Measurements from ENCODE around the gene BAG5.

Gene BAG5

DNA sequence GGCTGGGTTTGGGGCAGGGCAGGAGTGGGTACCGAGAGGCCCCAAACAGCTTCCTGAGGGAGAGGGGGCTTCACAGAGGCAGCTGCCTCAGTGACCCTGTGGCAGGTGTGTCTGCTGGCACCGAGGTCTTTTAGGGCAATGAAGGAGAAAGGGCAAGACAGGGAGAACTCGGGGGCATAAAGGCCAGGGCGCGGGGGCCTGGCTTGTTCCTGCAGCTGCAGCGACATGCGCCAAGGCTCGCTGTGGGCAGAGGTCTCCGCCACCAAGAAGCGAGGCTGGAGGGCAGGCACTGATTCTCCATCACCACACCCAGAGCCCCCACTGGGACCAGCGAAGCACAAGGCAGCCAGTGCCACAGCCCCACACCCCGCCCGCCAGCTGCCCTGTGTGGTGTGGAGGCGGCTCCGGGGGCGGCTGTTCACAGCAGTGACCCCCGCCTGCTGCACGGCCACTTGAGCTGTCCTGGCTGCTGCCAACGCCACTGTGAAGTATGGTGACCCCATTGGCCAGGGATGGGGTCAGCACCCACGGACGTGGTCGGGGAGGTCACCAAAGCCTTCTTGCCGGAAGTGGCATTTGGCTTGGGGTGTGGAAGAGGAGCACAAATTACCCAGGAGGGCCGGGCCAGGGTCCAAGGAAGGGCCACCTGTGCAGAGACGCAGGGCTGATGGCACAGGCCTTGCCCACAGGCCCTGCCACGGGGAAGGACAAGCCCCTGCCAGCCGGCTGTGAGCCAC, 16.4 kb downstream of the BAG5 start:
- DNase-seq, result no peak

DNA sequence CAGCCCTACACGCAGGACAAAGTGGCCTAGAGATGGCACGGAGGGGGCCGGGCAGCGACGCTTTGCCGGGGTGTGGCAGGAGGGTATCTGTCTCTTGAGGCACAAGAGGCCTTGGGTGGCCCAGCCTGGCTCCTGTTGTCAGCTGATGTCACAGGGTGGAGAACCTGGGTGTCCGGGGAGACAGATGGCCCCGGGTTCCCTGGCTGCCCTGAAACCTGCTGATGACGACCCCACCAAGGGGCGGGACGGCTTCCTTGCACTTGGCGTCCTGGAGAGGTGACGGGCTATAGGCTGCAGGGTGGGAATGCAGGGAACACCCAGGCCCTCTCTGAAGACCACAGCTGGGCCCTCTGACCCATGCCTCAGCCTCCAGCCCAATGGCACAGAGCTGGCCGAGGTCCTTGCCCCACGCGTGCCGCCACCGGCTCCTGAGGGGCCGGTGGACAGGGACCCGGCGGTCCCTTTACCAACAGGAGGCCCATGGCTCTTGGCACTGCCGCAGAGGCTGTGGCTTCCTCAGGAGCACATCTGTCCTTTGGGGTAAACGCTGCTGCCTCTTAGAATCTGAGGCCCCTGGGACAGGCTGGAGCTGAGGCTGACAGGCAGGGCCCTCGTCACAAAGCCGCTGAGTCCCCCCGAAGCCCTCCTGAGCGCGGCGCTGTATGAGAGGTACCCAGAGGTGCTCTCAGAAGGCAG, 17.1 kb downstream of the BAG5 start:
- DNase-seq, result no peak

- no peak for DNase-seq
Measured at GRCh38 chr14:103544388-103545218, 17.9 kb downstream of the BAG5 start.

GRCh38 chr14:103543721-103544387, 18.6 kb downstream of the BAG5 start:
- no peak for DNase-seq

DNA sequence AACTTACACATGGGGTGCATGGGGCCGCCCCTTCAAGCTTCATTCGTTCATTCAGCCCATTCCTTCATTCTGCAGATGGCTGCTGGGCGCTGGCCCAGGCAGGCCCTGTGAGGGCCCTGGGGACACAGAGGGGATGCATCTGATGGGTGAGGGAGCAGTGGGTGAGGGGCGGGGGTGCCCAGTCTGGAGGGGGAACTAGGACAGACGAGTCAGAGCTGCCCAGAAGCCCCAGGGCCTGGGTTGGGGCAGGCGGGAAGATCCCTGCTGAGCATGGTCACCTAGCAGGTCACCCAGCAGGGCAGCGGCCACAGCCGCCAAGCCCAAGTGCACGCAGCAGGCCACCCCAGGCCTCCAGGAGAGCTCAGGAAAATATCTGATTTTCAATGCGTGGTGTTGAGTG, 19.3 kb downstream of the BAG5 start:
- no peak for DNase-seq

DNA sequence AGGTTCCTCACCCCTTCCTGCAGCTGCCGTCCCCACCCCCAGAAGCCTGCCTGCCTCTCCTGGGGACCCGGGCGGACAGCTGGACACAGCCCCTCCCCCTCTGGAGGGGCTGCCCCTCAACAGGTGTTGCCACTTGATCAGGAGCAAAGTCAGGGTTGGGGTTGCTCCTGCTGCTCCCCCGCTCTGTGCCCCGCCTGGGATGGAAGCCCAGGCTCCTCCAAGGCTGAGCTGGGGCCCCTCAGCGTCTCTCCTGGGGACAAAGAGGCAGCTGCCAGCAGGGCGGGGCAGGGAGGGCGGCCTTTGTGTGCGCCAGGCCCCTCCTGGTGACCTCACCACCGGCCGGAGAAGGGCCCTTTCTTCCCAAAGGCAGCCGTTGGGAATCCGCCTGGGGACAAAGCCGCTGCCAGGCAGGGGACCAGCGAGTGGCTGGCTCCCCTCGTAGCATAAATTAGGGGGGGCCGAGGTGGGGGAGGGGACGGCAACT, 19.8 kb downstream of the BAG5 start:
- no peak for DNase-seq

- no peak for DNase-seq
Measured at GRCh38 chr14:103541709-103542604, 20.5 kb downstream of the BAG5 start.

GRCh38 chr14:103540821-103541708, 21.4 kb downstream of the BAG5 start:
- DNase-seq, result no peak

DNA sequence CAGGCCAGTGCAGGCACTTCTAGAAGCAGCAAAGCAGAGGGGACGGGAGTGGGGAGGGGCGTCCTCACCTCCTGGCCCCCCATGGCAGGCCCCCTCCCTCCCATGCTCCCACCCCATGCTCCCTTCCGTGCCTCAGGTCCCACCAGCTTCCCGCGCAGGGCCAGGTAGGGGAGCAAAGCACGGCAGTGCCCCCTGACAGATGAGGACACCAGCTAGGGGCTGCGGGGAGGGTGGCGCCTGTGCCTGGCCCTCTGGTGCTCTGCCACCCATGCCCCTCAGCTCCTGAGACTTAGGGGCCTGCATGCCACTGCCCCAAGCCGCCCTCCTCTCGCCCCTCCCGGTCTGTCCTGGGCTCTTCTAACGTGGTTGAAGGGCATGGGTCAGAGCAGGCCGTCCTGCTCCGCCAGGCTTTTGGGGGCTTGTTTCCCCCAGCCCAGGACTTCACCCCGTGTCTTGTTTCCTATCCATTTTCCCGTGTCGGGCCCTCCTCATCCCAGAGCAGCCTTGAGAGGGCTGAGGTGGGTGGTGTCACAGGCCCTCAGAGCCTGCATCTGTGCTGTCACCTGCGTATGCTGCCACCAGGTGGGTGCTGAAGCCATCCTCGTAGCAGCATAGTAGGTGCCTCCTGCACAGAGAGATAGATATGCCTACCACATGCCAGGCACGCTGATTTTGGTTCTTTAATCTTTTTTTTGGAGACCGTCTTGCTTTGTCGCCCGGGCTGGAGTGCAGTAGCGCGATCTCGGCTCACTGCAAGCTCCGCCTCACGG, 23.2 kb downstream of the BAG5 start:
- DNase-seq, result no peak

DNA sequence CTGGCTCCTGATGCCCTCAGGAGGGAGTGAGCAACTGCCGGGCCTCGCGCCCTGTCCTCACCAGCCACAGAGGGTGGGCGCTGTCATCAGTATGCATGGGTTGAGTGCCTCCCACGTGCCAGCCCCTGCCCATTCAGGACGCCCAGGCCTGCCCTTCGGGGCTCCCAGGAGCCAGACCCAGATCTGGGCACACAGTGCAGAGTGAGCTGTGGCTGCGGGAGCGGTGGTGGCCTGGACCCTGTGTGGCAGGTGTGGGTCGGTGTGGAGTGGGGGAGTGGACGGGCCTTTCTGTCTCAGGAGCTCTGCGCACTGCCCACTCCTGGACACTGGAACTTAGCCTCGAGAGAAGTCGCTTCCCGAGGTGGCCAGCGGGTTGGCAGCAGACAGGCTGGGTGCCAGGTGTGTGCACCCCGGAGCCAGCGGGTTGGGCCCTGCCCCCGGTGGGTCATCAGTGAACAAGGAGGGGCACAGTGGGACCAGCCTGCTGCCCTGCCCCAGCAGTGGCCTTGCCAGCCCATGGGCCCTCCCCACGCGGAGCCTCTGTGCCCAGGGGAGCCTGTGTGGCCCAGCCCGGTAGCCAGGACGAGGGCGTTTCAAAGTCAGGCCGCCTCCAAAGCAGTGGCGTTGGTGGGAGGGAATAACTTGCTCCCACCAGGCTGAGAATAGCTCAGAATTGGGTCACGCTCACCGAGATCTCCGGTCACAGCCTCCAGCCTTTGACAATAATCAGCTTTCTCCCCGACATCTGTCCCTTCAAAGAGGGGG, 24.0 kb downstream of the BAG5 start:
- no peak for DNase-seq

GRCh38 chr14:103537175-103537990, 25.1 kb downstream of the BAG5 start:
- no peak for DNase-seq

- DNase-seq, result no peak
Measured at GRCh38 chr14:103536693-103537092, 25.8 kb downstream of the BAG5 start.

GRCh38 chr14:103535891-103536565, 26.4 kb downstream of the BAG5 start:
- no peak for DNase-seq

- DNase-seq, result no peak
Measured at GRCh38 chr14:103535081-103535890, 27.2 kb downstream of the BAG5 start.

- no peak for DNase-seq
Measured at GRCh38 chr14:103534576-103535061, 27.8 kb downstream of the BAG5 start.

- DNase-seq, result no peak
Measured at GRCh38 chr14:103533999-103534575, 28.4 kb downstream of the BAG5 start.
